ENCODE measurements around the gene LDLRAD3.

DNA sequence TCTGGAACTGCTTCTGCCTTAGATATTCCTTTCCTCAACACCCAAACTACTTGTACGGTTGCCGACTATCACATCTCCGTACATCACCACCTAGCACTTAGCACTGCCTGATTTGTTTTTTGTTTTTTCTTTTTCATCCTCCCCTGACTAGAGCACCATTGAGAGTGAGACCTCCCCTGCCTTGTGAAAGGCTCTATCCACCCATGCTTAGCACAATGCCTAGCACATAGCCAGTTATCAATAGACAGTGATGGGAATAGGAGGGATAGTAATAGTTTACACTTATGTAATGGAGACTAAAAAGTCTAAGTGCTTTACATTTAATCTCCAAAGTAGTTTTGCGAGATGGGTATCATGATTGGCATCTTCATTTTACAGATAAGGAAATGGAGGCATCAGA, 115.8 kb downstream of the LDLRAD3 start:
- no peak for TF ChIP-seq GATA2 (IDR thresholded peaks at IDR 0.05; ENCODE audit: low read depth, low read length)
- TF ChIP-seq GATA3 (IDR thresholded peaks at IDR 0.05; ENCODE audit: low read depth, low read length), result no peak

Data from SH-SY5Y (cell line).